Measurements from ENCODE around the gene TM4SF20. TPM values are rescaled to one million over a fixed set of nuclear protein-coding genes. Genes with fewer than 3 reads are reported as not detected.
A peak's percentile ranks its signal among the peaks of the same experiment; 100 is the strongest.

TM4SF20 gene
- total RNA-seq, 1 donor: 1.1 TPM

DNA sequence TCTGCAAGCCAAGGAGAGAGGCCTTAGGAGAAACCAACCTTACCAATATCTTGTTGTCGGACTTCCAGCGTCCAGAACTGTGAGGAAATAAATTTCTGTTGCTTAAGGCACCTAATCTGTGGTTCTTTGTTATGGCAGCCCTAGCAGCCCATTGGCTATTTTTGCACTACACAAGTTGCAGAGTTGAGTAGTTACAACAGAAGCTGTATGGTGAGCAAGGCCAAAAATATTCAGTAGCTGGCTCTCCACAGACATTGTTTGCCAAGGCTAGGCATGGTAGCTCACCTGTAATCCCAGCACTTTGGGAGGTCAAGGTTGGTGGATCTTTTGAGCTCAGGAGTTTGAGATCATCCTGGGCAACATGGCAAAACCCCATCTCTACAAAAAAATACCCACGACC is 35.7 kb upstream of the TM4SF20 start:
- Histone ChIP-seq H3K4me1 (ENCODE audit: insufficient read depth, low read length) (peaks cover 34% of the 10 kb centered on the region), H3K4me3 (ENCODE audit: insufficient read depth, low read length) (no peak overlapping the region), H3K27ac (ENCODE audit: low read depth, low read length) (peak overlapping the region; percentile 27), H3K9me3 (ENCODE audit: low read depth, low read length) (no peaks in the 10 kb centered on the region), H2AFZ (ENCODE audit: low read length) (no peak overlapping the region), H3K79me2 (ENCODE audit: insufficient read depth, low read length) (no peaks in the 10 kb centered on the region), H3K27me3 (ENCODE audit: insufficient read depth, low read length) (no peaks in the 10 kb centered on the region), H3K36me3 (ENCODE audit: insufficient read depth, low read length) (no peaks in the 10 kb centered on the region), H3K4me2 (ENCODE audit: insufficient read depth, low read length) (no peak overlapping the region), H4K20me1 (ENCODE audit: insufficient read depth, low read length) (no peaks in the 10 kb centered on the region)
- no peak for TF ChIP-seq CTCF (IDR thresholded peaks at IDR 0.05; ENCODE audit: extremely low read depth, low read depth, low read length)
- no peak for DNase-seq (ENCODE audit: insufficient read length, low spot score, missing footprints)

- H3K79me2 ChIP-seq (ENCODE audit: insufficient read depth, low read length): no peaks in the 10 kb centered on the region
- DNase-seq (ENCODE audit: insufficient read length, low spot score, missing footprints): no peak
- no peaks in the 10 kb centered on the region for H4K20me1 ChIP-seq (ENCODE audit: insufficient read depth, low read length)
- H3K4me1 ChIP-seq (ENCODE audit: insufficient read depth, low read length): peaks cover 34% of the 10 kb centered on the region
- H3K4me3 ChIP-seq (ENCODE audit: insufficient read depth, low read length): no peak overlapping the region
- H3K36me3 ChIP-seq (ENCODE audit: insufficient read depth, low read length): no peaks in the 10 kb centered on the region
- H3K27me3 ChIP-seq (ENCODE audit: insufficient read depth, low read length): no peaks in the 10 kb centered on the region
- no peak overlapping the region for H3K27ac ChIP-seq (ENCODE audit: low read depth, low read length)
- H3K9me3 ChIP-seq (ENCODE audit: low read depth, low read length): no peaks in the 10 kb centered on the region
- no peak overlapping the region for H2AFZ ChIP-seq (ENCODE audit: low read length)
- TF ChIP-seq CTCF (IDR thresholded peaks at IDR 0.05; ENCODE audit: extremely low read depth, low read depth, low read length): no peak
- H3K4me2 ChIP-seq (ENCODE audit: insufficient read depth, low read length): no peak overlapping the region
Observed at GRCh38 chr2:227413371-227413770, 34.3 kb upstream of the TM4SF20 start.

DNA sequence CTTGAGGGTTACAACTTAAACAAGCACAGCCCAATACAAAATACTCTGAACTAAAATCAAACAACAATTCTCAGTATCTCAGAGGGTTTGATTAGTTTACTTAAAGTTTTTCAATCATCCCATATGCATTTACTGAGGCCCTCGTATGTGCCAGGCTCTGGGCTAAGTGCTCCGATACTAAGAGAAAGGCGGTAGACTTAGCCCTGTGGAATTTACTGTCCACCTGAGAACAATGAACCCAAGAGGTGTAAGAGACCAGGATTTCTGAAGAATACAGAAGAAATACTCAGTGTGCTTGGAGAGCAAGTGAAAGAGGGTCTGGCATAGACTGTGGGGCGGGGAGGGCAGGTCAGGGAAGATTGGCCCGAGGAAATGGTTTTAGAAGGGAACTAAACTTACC is 33.8 kb upstream of the TM4SF20 start:
- H4K20me1 ChIP-seq (ENCODE audit: insufficient read depth, low read length): no peaks in the 10 kb centered on the region
- H3K9me3 ChIP-seq (ENCODE audit: low read depth, low read length): no peaks in the 10 kb centered on the region
- H3K27ac ChIP-seq (ENCODE audit: low read depth, low read length): no peak overlapping the region
- H3K27me3 ChIP-seq (ENCODE audit: insufficient read depth, low read length): no peaks in the 10 kb centered on the region
- TF ChIP-seq CTCF (IDR thresholded peaks at IDR 0.05; ENCODE audit: extremely low read depth, low read depth, low read length): no peak
- DNase-seq (ENCODE audit: insufficient read length, low spot score, missing footprints): no peak
- no peak overlapping the region for H2AFZ ChIP-seq (ENCODE audit: low read length)
- H3K79me2 ChIP-seq (ENCODE audit: insufficient read depth, low read length): no peaks in the 10 kb centered on the region
- H3K4me3 ChIP-seq (ENCODE audit: insufficient read depth, low read length): no peak overlapping the region
- no peak overlapping the region for H3K4me2 ChIP-seq (ENCODE audit: insufficient read depth, low read length)
- peaks cover 34% of the 10 kb centered on the region for H3K4me1 ChIP-seq (ENCODE audit: insufficient read depth, low read length)
- H3K36me3 ChIP-seq (ENCODE audit: insufficient read depth, low read length): no peaks in the 10 kb centered on the region

GRCh38 chr2:227411990-227412350 is 32.9 kb upstream of the TM4SF20 start:
- Histone ChIP-seq H2AFZ (ENCODE audit: low read length) (no peak overlapping the region), H4K20me1 (ENCODE audit: insufficient read depth, low read length) (no peaks in the 10 kb centered on the region), H3K79me2 (ENCODE audit: insufficient read depth, low read length) (no peaks in the 10 kb centered on the region), H3K4me1 (ENCODE audit: insufficient read depth, low read length) (peaks cover 35% of the 10 kb centered on the region), H3K27ac (ENCODE audit: low read depth, low read length) (no peak overlapping the region), H3K36me3 (ENCODE audit: insufficient read depth, low read length) (no peaks in the 10 kb centered on the region), H3K9me3 (ENCODE audit: low read depth, low read length) (no peaks in the 10 kb centered on the region), H3K27me3 (ENCODE audit: insufficient read depth, low read length) (no peaks in the 10 kb centered on the region), H3K4me3 (ENCODE audit: insufficient read depth, low read length) (no peak overlapping the region), H3K4me2 (ENCODE audit: insufficient read depth, low read length) (no peak overlapping the region)
- no peak for DNase-seq (ENCODE audit: insufficient read length, low spot score, missing footprints)
- no peak for TF ChIP-seq CTCF (IDR thresholded peaks at IDR 0.05; ENCODE audit: extremely low read depth, low read depth, low read length)
